Spleen (tissue), 3 donors: Measurements from ENCODE around the gene BANK1.

Source experiments
- POLR2A ChIP-seq, 3 donors: fragments of 450-650 bp; IDR thresholded peaks; one replicate each; pipeline ENCODE4 v1.5.1; 2017; ENCODE audit warnings: antibody characterized with exemption in 3 of 3, mild to moderate bottlenecking in 1 of 3
- POLR2AphosphoS5 ChIP-seq, 3 donors: sonication (generic); formaldehyde crosslinking; IDR thresholded peaks; one replicate each; pipeline ENCODE4 v1.5.1; 2017; ENCODE audit warnings: antibody characterized with exemption in 3 of 3

DNA sequence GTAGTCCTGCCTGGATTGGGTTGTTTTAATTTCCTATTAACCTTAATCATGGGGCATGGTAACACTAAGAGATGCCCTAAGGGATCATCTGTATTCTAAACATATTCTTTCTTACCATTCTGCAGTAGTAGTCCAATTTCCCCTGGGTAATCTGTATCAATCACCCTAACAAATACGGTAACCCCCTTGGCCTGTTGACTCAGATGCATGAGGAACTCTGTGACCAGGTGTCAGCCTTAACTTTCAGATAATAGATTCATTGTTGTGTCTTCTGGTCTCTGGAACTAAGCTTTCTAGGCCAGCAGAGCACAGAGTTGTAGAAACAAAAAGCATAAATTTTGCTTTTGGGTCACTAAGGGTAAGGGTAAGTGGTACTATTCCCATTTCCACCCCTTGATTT, 13.1 kb upstream of the BANK1 start:
- TF ChIP-seq POLR2A (IDR thresholded peaks at IDR 0.05): no peak
- no peak for TF ChIP-seq POLR2AphosphoS5 (IDR thresholded peaks at IDR 0.05)
